Thoracic aorta (tissue), 2 donors: ENCODE data around the gene LRFN5. TPM values are rescaled to one million over a fixed set of nuclear protein-coding genes. Genes with fewer than 3 reads are reported as not detected.

Experiments used
- ATAC-seq: fragments of 150-250 bp; one replicate; pipeline ENCODE4 v1.8.0; 2017; ENCODE audit warnings: low read depth; ENCODE audit not compliant: insufficient number of reproducible peaks, low FRiP score
- DNase-seq: peaks from one replicate; pipeline ENCODE4 v3.0.0-alpha.2; 2020; ENCODE audit warnings: low spot score
- H3K27ac ChIP-seq, 2 donors: fragments of 200-600 bp; sonication (generic); 1 replicate in 1 of 2; 2 replicates in 1 of 2; pipeline ENCODE4 v1.5.1; 2016; ENCODE audit warnings: mild to moderate bottlenecking in 2 of 2, moderate library complexity in 2 of 2
- H3K27me3 ChIP-seq: fragments of 200-600 bp; sonication (generic); replicated peaks from 2 replicates; pipeline ENCODE4 v1.6.0; 2016; ENCODE audit warnings: mild to moderate bottlenecking; ENCODE audit not compliant: insufficient read depth
- H3K36me3 ChIP-seq: fragments of 200-600 bp; sonication (generic); one replicate; pipeline ENCODE4 v1.5.1; 2016
- H3K4me1 ChIP-seq, 2 donors: fragments of 200-600 bp; sonication (generic); 1 replicate in 1 of 2; 2 replicates in 1 of 2; pipeline versions ENCODE4 v1.5.1 to v1.6.0; 2016; ENCODE audit warnings: low read depth in 2 of 2, mild to moderate bottlenecking in 1 of 2; ENCODE audit not compliant: control insufficient read depth in 1 of 2
- H3K4me3 ChIP-seq: fragments of 200-600 bp; sonication (generic); 2 replicates; pipeline ENCODE4 v1.5.1; 2016; ENCODE audit warnings: mild to moderate bottlenecking
- H3K9me3 ChIP-seq: fragments of 200-600 bp; sonication (generic); 2 replicates; pipeline ENCODE4 v1.5.1; 2016
- CTCF ChIP-seq: fragments of 200-600 bp; sonication (generic); IDR thresholded peaks from one replicate; pipeline ENCODE4 v1.5.1; 2019; ENCODE audit warnings: antibody characterized with exemption
- total RNA-seq, 2 donors: library from RNA; depleted of rRNA; stranded (reverse); fragments of >200 nt; gene quantifications; one replicate each; pipeline versions ENCODE4 v1.1.0 to v1.2.3, GENCODE V29; 2016

The LRFN5 gene
- total RNA-seq, 2 donors from 2014 or later, result 0.41 to 4.7 TPM

- TF ChIP-seq CTCF, result no peak
- H3K9me3 ChIP-seq, result no peaks in the 10 kb centered on the region
Observed at GRCh38 chr14:41872931-41873685, 266.4 kb downstream of the LRFN5 start.

GRCh38 chr14:41873686-41874317 lies 267.1 kb downstream of the LRFN5 start:
- Histone ChIP-seq H3K27me3 (no peaks in the 10 kb centered on the region), H3K36me3 (no peaks in the 10 kb centered on the region), H3K27ac (no peak overlapping the region), H3K4me3 (no peak overlapping the region), H3K9me3 (no peaks in the 10 kb centered on the region), H3K4me1 (no peaks in the 10 kb centered on the region)
- ATAC-seq (no peak), DNase-seq (no peak)
- TF ChIP-seq CTCF, result no peak

More at GRCh38 chr14:41872931-41873685, 266.4 kb downstream of the LRFN5 start:
- no peaks in the 10 kb centered on the region for H3K4me1 ChIP-seq
- no peaks in the 10 kb centered on the region for H3K27me3 ChIP-seq
- no peak for ATAC-seq
- no peaks in the 10 kb centered on the region for H3K36me3 ChIP-seq
- DNase-seq, result no peak
- H3K4me3 ChIP-seq, result no peak overlapping the region
- no peak overlapping the region for H3K27ac ChIP-seq

GRCh38 chr14:41875116-41875515 lies 268.4 kb downstream of the LRFN5 start:
- H3K27me3 ChIP-seq, result no peaks in the 10 kb centered on the region
- no peak for DNase-seq

DNA sequence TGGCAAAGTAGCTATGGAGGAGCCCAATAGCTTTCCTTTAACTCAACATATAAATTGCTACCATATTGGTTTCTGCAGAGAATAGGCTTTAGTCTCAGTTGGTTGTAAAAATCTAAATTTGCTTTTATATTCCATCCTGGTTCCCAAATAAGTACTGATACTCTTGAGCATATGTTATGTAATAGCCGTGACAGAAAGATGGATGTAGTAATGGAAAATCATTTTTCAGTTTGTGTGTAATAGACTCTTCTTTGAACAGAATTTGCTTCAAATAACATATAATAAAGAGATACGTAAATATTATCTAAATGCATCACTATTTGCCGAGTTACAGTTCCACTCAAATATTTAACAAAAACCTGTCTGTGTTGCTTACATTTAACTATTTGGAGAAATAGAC lies 271.6 kb downstream of the LRFN5 start:
- no peak for TF ChIP-seq CTCF
- no peak overlapping the region for H3K4me3 ChIP-seq
- H3K36me3 ChIP-seq, result no peaks in the 10 kb centered on the region
- no peaks in the 10 kb centered on the region for H3K27me3 ChIP-seq
- DNase-seq (no peak), ATAC-seq (no peak)
- H3K9me3 ChIP-seq, result no peaks in the 10 kb centered on the region
- no peaks in the 10 kb centered on the region for H3K4me1 ChIP-seq
- H3K27ac ChIP-seq, result no peak overlapping the region

More at GRCh38 chr14:41875116-41875515, 268.4 kb downstream of the LRFN5 start:
- no peaks in the 10 kb centered on the region for H3K9me3 ChIP-seq
- no peak for TF ChIP-seq CTCF
- no peak for ATAC-seq
- H3K36me3 ChIP-seq, result no peaks in the 10 kb centered on the region
- no peak overlapping the region for H3K27ac ChIP-seq
- no peak overlapping the region for H3K4me3 ChIP-seq
- no peaks in the 10 kb centered on the region for H3K4me1 ChIP-seq

GRCh38 chr14:41891624-41892023 lies 284.9 kb downstream of the LRFN5 start:
- Histone ChIP-seq H3K36me3 (no peaks in the 10 kb centered on the region), H3K4me3 (no peak overlapping the region), H3K27me3 (no peaks in the 10 kb centered on the region), H3K27ac (no peak overlapping the region), H3K9me3 (no peaks in the 10 kb centered on the region), H3K4me1 (no peaks in the 10 kb centered on the region)
- TF ChIP-seq CTCF, result no peak
- DNase-seq (no peak), ATAC-seq (no peak)
